Panc1 (cell line): ENCODE results near the gene MCCC1. TPM values are rescaled to one million over a fixed set of nuclear protein-coding genes. Genes with fewer than 3 reads are reported as not detected.

Source experiments
- ATAC-seq: fragments of 200-7000 bp; cut with Tn5 transposase; 2 replicates; pipeline ENCODE4 v1.9.1; 2020; ENCODE audit warnings: mild to moderate bottlenecking, moderate library complexity
- BruUV-seq: library from RNA; stranded (reverse); fragments of 400-500 nt; replicated peaks from 2 replicates; lab custom pipeline; 2021; lab: Mats Ljungman, UMichigan
- CTCF ChIA-PET: fragments of 300-600 bp; sonication (Branson Sonifier 250); formaldehyde crosslinking; loops from one replicate; lab custom pipeline; 2022; ENCODE audit warnings: antibody characterized with exemption; lab: Charles Lee
- POLR2A ChIA-PET: fragments of 300-600 bp; sonication (Branson Sonifier 250); formaldehyde crosslinking; loops from one replicate; lab custom pipeline; 2022; ENCODE audit warnings: antibody characterized with exemption; lab: Charles Lee
- DNase-seq: peaks from one replicate; pipeline ENCODE4 v3.0.0-alpha.2; 2010; ENCODE audit warnings: low read depth, low spot score
- H3K27ac ChIP-seq: 2 replicates; pipeline ENCODE4 v1.5.1; 2011; ENCODE audit warnings: mild to moderate bottlenecking, low read length, inconsistent platforms
- H3K27me3 ChIP-seq: fragments of 200-500 bp; sonication (Bioruptor generic); 2 replicates; pipeline ENCODE4 v1.6.0; 2014; ENCODE audit warnings: low read length, inconsistent platforms; ENCODE audit not compliant: control insufficient read depth, insufficient read depth
- H3K36me3 ChIP-seq: fragments of 200-500 bp; sonication (Bioruptor generic); 2 replicates; pipeline ENCODE4 v1.5.1; 2014; ENCODE audit warnings: inconsistent platforms, mild to moderate bottlenecking, low read length, moderate library complexity; ENCODE audit not compliant: control insufficient read depth, insufficient read depth
- H3K4me1 ChIP-seq: 2 replicates; pipeline ENCODE4 v1.5.1; 2011; ENCODE audit warnings: inconsistent platforms, mild to moderate bottlenecking, low read length, moderate library complexity; ENCODE audit not compliant: control insufficient read depth, insufficient read depth
- H3K4me3 ChIP-seq, 2 experiments: 2 replicates each; pipeline ENCODE4 v1.5.1; 2011 to 2012; ENCODE audit warnings: low read depth in 2 of 2, low read length in 2 of 2, mild to moderate bottlenecking in 2 of 2, inconsistent platforms in 1 of 2, moderate library complexity in 1 of 2
- H3K9me3 ChIP-seq: fragments of 200-500 bp; sonication (Bioruptor generic); 2 replicates; pipeline ENCODE4 v1.5.1; 2014; ENCODE audit warnings: low read depth, mild to moderate bottlenecking, inconsistent platforms, low read length, moderate library complexity; ENCODE audit not compliant: control insufficient read depth, insufficient read depth
- POLR2AphosphoS5 ChIP-seq: IDR thresholded peaks from 2 replicates; pipeline ENCODE4 v1.6.1; 2012; ENCODE audit warnings: mild to moderate bottlenecking, low read depth, low read length, moderate library complexity
- SIN3A ChIP-seq: IDR thresholded peaks from 2 replicates; pipeline ENCODE4 v1.6.1; 2012; ENCODE audit warnings: low read depth, mild to moderate bottlenecking, low read length, moderate library complexity, borderline replicate concordance; ENCODE audit not compliant: insufficient read depth
- TCF7L2 ChIP-seq: IDR thresholded peaks from 2 replicates; pipeline ENCODE4 v1.6.1; 2011; ENCODE audit warnings: mild to moderate bottlenecking, low read depth, low read length, inconsistent platforms
- in situ Hi-C: cut with HindIII; loops from 2 replicates; pipeline ENCODE4 v1.10.0; 2016; ENCODE audit warnings: low sequenced_read_pairs, low pct_unique_long_range_greater_than_20kb
- intact Hi-C: fragments of 100-400 bp; cut with micrococcal nuclease; formaldehyde crosslinking; loops from one replicate; pipeline ENCODE4 v1.10.0; 2022; ENCODE audit not compliant: unreplicated experiment
- total RNA-seq: library from RNA; stranded (reverse); gene quantifications from one replicate; pipeline ENCODE4 v1.2.1, GENCODE V29; 2021; ENCODE audit not compliant: unreplicated experiment
- TF ChIP-seq, protein P1 (sequence below), 2 experiments: IDR thresholded peaks; 2 replicates each; pipeline ENCODE4 v1.6.1; 2011 to 2012; ENCODE audit warnings: low read depth in 2 of 2, control low read depth in 1 of 2, low read length in 1 of 2, mild to moderate bottlenecking in 1 of 2, moderate library complexity in 1 of 2; ENCODE audit not compliant: insufficient read depth in 1 of 2
- TF ChIP-seq, protein P2 (sequence below): fragments of 450-650 bp; IDR thresholded peaks from 2 replicates; pipeline ENCODE4 v1.5.1; 2017; ENCODE audit warnings: mild to moderate bottlenecking

The MCCC1 gene
- total RNA-seq, 1 experiment from 2014 or later = 24.2 TPM

DNA sequence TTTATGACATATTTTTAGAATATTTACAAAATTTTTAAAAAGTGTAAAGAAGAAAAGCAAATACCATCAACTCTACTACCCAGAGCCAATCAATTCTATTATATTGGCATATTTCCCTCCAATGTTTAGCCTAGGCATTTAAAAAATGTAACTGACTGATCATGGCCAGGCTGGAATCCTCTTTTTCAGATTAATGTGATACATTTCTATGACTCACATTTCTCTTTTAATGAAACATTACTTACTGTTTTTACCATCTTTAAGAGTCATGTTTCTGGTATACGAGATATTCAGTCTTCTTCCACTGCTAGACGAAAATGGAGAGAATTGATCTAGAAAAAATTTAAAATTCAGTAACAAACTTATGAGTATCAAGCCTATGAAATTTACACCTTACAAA, 65.5 kb downstream of the MCCC1 start:
- intact Hi-C loops (no loop called here), in situ Hi-C loops (no loop called here)
- DNase-seq (no peak), ATAC-seq (no peak)
- BruUV-seq = no TSS peak
- Histone ChIP-seq H3K9me3 (no peaks in the 10 kb centered on the region), H3K4me3 (no peak overlapping the region), H3K4me1 (no peaks in the 10 kb centered on the region), H3K27me3 (no peaks in the 10 kb centered on the region), H3K27ac (no peak overlapping the region), H3K36me3 (no peaks in the 10 kb centered on the region)
- CTCF ChIA-PET = no interaction called here
- POLR2A ChIA-PET = no interaction called here
- TF ChIP-seq SIN3A = no peak
- TF ChIP-seq, protein P1, sequence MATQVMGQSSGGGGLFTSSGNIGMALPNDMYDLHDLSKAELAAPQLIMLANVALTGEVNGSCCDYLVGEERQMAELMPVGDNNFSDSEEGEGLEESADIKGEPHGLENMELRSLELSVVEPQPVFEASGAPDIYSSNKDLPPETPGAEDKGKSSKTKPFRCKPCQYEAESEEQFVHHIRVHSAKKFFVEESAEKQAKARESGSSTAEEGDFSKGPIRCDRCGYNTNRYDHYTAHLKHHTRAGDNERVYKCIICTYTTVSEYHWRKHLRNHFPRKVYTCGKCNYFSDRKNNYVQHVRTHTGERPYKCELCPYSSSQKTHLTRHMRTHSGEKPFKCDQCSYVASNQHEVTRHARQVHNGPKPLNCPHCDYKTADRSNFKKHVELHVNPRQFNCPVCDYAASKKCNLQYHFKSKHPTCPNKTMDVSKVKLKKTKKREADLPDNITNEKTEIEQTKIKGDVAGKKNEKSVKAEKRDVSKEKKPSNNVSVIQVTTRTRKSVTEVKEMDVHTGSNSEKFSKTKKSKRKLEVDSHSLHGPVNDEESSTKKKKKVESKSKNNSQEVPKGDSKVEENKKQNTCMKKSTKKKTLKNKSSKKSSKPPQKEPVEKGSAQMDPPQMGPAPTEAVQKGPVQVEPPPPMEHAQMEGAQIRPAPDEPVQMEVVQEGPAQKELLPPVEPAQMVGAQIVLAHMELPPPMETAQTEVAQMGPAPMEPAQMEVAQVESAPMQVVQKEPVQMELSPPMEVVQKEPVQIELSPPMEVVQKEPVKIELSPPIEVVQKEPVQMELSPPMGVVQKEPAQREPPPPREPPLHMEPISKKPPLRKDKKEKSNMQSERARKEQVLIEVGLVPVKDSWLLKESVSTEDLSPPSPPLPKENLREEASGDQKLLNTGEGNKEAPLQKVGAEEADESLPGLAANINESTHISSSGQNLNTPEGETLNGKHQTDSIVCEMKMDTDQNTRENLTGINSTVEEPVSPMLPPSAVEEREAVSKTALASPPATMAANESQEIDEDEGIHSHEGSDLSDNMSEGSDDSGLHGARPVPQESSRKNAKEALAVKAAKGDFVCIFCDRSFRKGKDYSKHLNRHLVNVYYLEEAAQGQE (IDR thresholded peaks at IDR 0.05; ENCODE audit: insufficient read depth in 1 of 2, low read depth in 2 of 2, low read length in 1 of 2) = no peak
- no peak for TF ChIP-seq POLR2AphosphoS5
- TF ChIP-seq, protein P2, sequence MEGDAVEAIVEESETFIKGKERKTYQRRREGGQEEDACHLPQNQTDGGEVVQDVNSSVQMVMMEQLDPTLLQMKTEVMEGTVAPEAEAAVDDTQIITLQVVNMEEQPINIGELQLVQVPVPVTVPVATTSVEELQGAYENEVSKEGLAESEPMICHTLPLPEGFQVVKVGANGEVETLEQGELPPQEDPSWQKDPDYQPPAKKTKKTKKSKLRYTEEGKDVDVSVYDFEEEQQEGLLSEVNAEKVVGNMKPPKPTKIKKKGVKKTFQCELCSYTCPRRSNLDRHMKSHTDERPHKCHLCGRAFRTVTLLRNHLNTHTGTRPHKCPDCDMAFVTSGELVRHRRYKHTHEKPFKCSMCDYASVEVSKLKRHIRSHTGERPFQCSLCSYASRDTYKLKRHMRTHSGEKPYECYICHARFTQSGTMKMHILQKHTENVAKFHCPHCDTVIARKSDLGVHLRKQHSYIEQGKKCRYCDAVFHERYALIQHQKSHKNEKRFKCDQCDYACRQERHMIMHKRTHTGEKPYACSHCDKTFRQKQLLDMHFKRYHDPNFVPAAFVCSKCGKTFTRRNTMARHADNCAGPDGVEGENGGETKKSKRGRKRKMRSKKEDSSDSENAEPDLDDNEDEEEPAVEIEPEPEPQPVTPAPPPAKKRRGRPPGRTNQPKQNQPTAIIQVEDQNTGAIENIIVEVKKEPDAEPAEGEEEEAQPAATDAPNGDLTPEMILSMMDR = no peak
- TF ChIP-seq TCF7L2 = no peak

DNA sequence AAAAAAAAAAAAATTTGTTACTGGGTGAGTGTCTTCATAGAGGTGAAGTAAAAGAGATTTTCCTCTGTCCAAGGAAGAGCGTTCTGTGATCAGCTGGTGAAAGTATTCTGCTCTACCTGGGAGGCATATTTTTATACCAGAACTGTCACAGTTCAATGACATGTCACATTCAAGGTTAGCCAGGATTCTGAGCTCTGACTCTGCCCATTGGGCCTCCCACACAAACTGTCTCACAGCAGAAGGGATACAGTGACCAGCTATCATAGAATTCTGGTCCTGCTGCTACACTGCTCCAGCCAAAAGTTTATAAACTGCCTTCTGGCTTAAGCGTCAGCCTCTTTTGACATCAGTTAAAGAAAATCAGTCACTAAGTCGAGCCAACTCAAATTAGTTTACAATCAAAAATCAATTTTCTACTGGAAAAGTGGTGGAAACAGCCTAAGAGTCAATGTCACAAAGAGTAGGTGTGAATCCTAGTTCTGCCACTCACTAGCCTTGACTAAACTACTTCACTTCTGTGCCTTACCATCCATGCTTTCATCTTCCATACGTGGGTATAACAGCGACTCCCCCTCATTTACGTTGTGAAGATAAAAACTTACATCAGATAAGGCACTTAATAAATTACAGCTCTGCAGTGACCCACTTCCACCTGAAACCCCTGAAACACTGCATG, 66.3 kb downstream of the MCCC1 start:
- H3K36me3 ChIP-seq = no peaks in the 10 kb centered on the region
- in situ Hi-C loops (no loop called here), intact Hi-C loops (no loop called here)
- no peak overlapping the region for H3K4me3 ChIP-seq
- no peak overlapping the region for H3K27ac ChIP-seq
- ChIA-PET CTCF (no interaction called here), POLR2A (interaction anchor here (0.6 kb wide), 1 partner anchor 36 kb away, joined by 5 read pairs; no protein-coding TSS in a partner anchor)
- BruUV-seq = no TSS peak
- no peak for DNase-seq
- TF ChIP-seq, protein P1 (IDR thresholded peaks at IDR 0.05; ENCODE audit: insufficient read depth in 1 of 2, low read depth in 2 of 2, low read length in 1 of 2) = no peak
- TF ChIP-seq, protein P2 = no peak
- no peak for TF ChIP-seq SIN3A
- TF ChIP-seq POLR2AphosphoS5 = no peak
- H3K27me3 ChIP-seq = no peaks in the 10 kb centered on the region
- H3K9me3 ChIP-seq = no peaks in the 10 kb centered on the region
- H3K4me1 ChIP-seq = no peaks in the 10 kb centered on the region
- no peak for ATAC-seq
